HepG2 (cell line): ENCODE data around the gene GRK6. TPM values are rescaled to one million over a fixed set of nuclear protein-coding genes. Genes with fewer than 3 reads are reported as not detected.

Experiments used
- BHLHE40 ChIP-seq: IDR thresholded peaks from 2 replicates; pipeline ENCODE4 v1.6.1; 2011; ENCODE audit warnings: low read length, improper control_type of control experiment
- DNMT1 ChIP-seq: sonication (generic); formaldehyde crosslinking; IDR thresholded peaks from 2 replicates; pipeline ENCODE4 v1.5.1; 2020; ENCODE audit warnings: mild to moderate bottlenecking, missing genetic modification reagents
- ELF3 ChIP-seq: IDR thresholded peaks from 2 replicates; pipeline ENCODE4 v1.6.1; 2016; ENCODE audit warnings: missing genetic modification reagents, missing compliant biosample characterization
- EZH2 ChIP-seq: conservative IDR thresholded peaks from 2 replicates; pipeline ENCODE4 v1.6.1; 2012; ENCODE audit warnings: mild to moderate bottlenecking, low read depth, low read length, moderate library complexity
- GABPB1 ChIP-seq: IDR thresholded peaks from 2 replicates; pipeline ENCODE4 v1.6.1; 2016; ENCODE audit warnings: mild to moderate bottlenecking, missing genetic modification reagents, moderate library complexity, missing compliant biosample characterization
- KDM1A ChIP-seq: IDR thresholded peaks from 2 replicates; pipeline ENCODE4 v1.6.1; 2016; ENCODE audit warnings: missing compliant biosample characterization
- KLF13 ChIP-seq: sonication (generic); formaldehyde crosslinking; IDR thresholded peaks from 2 replicates; pipeline ENCODE4 v1.4.0; 2020; ENCODE audit warnings: mild to moderate bottlenecking, missing genetic modification reagents
- KMT2B ChIP-seq: IDR thresholded peaks from 2 replicates; pipeline ENCODE4 v1.6.1; 2016; ENCODE audit warnings: missing genetic modification reagents, missing compliant biosample characterization
- NFIB ChIP-seq: sonication (generic); formaldehyde crosslinking; IDR thresholded peaks from 2 replicates; pipeline ENCODE4 v1.9.0; 2021; ENCODE audit warnings: missing genetic modification reagents, mild to moderate bottlenecking, borderline replicate concordance
- NFYC ChIP-seq: IDR thresholded peaks from 2 replicates; pipeline ENCODE4 v1.6.1; 2016; ENCODE audit warnings: missing genetic modification reagents, missing compliant biosample characterization
- RBFOX2 ChIP-seq: fragments of 200-400 bp; formaldehyde crosslinking; IDR thresholded peaks from 2 replicates; pipeline ENCODE4 v1.6.1; 2017; ENCODE audit warnings: low read depth, mild to moderate bottlenecking, low read length
- RFXAP ChIP-seq: sonication (generic); formaldehyde crosslinking; IDR thresholded peaks from 2 replicates; pipeline ENCODE4 v1.4.0; 2020; ENCODE audit warnings: missing genetic modification reagents, borderline replicate concordance
- SALL2 ChIP-seq: sonication (generic); formaldehyde crosslinking; IDR thresholded peaks from 2 replicates; pipeline ENCODE4 v1.8.1; 2023; ENCODE audit warnings: mild to moderate bottlenecking, missing genetic modification reagents, inconsistent platforms
- SP140L ChIP-seq: sonication (generic); formaldehyde crosslinking; IDR thresholded peaks from 2 replicates; pipeline ENCODE4 v1.4.0; 2020; ENCODE audit warnings: missing genetic modification reagents, borderline replicate concordance
- TCF7L2 ChIP-seq: IDR thresholded peaks from 2 replicates; pipeline ENCODE4 v1.6.1; 2011; ENCODE audit warnings: mild to moderate bottlenecking, low read depth, low read length, moderate library complexity
- ZBTB21 ChIP-seq: sonication (generic); formaldehyde crosslinking; IDR thresholded peaks from 2 replicates; pipeline ENCODE4 v1.4.0; 2020; ENCODE audit warnings: missing genetic modification reagents
- ZFP36 ChIP-seq: fragments of 150-350 bp; IDR thresholded peaks from 2 replicates; pipeline ENCODE4 v1.6.1; 2018; ENCODE audit warnings: borderline replicate concordance, low read length, low read depth; ENCODE audit not compliant: partially characterized antibody
- ZFP36L2 ChIP-seq: sonication (generic); formaldehyde crosslinking; IDR thresholded peaks from 2 replicates; pipeline ENCODE4 v1.4.0; 2020; ENCODE audit warnings: missing genetic modification reagents
- ZNF451 ChIP-seq: sonication (generic); formaldehyde crosslinking; IDR thresholded peaks from 2 replicates; pipeline ENCODE4 v1.5.0; 2020; ENCODE audit warnings: mild to moderate bottlenecking, missing genetic modification reagents
- ZNF513 ChIP-seq: sonication (generic); formaldehyde crosslinking; conservative IDR thresholded peaks from 2 replicates; pipeline ENCODE4 v1.5.0; 2020; ENCODE audit warnings: missing genetic modification reagents
- ZNF572 ChIP-seq: sonication (generic); formaldehyde crosslinking; IDR thresholded peaks from 2 replicates; pipeline ENCODE4 v1.5.1; 2020; ENCODE audit warnings: mild to moderate bottlenecking, missing genetic modification reagents
- ZZZ3 ChIP-seq: sonication (generic); formaldehyde crosslinking; IDR thresholded peaks from 2 replicates; pipeline ENCODE4 v1.4.0; 2020; ENCODE audit warnings: missing genetic modification reagents, mild to moderate bottlenecking, borderline replicate concordance
- polyA plus RNA-seq, 8 experiments: library from polyadenylated mRNA; depleted of rRNA in 3 of 8; stranded (reverse) in 7 of 8; unstranded in 1 of 8; fragments of >200 nt; fragmentation: Illumina TruSeq in 4 of 8; extraction: Trizol in 4 of 8; gene quantifications; 2 replicates each; pipeline versions ENCODE4 v1.2.1 to v1.2.3, GENCODE V29; 2011 to 2016; ENCODE audit warnings: low read depth in 4 of 8, missing spikeins in 1 of 8, mixed read lengths in 1 of 8; ENCODE audit not compliant: insufficient read depth in 1 of 8
- total RNA-seq, 5 experiments: library from RNA; depleted of rRNA; stranded (reverse); fragments of >200 nt; fragmentation: Illumina TruSeq; extraction: Trizol; gene quantifications; 2 replicates each; pipeline ENCODE4 v1.2.3, GENCODE V29; 2016; ENCODE audit warnings: low read depth in 1 of 5
- TF ChIP-seq, protein P1 (sequence below): sonication (generic); formaldehyde crosslinking; IDR thresholded peaks from 2 replicates; pipeline ENCODE4 v1.4.0; 2020; ENCODE audit warnings: mild to moderate bottlenecking, missing genetic modification reagents, borderline replicate concordance

GRK6 gene
- total and polyA plus RNA-seq, 2 of the 13 experiments (the other 11 are each of a cell fraction or from before 2014, with no cell fraction given), result 13.2 to 19.9 TPM

DNA sequence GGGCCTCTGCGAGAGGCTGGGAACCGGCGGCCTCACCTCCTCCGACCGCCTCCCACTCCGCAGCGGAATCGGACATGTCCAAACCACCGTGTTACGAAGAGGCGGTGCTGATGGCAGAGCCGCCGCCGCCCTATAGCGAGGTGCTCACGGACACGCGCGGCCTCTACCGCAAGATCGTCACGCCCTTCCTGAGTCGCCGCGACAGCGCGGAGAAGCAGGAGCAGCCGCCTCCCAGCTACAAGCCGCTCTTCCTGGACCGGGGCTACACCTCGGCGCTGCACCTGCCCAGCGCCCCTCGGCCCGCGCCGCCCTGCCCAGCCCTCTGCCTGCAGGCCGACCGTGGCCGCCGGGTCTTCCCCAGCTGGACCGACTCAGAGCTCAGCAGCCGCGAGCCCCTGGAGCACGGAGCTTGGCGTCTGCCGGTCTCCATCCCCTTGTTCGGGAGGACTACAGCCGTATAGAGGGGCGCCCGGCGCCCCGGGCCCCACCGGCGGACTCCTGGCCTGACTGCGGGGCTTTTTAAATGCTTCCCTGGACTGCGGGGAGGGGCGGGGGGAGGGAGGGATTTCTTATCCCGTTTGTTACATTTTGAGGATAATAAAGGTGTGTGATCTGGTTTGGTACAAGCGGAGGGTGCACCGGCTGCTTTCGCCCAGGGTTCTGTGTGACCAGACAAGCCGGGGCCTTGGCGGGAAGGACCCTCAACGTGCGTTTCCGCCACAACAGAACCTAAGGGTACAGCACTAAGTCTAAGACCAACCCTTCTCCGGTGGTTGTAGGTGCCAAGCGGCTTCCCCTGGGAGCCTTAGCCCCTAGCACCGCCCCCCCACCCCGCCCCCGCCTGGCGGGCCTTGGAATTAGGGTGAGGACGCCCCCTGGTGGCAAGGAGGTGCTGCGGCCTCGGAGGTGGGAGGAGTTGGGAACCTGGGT is 29.4 kb downstream of the GRK6 start (continued):
- TF ChIP-seq ZNF513 (CRISPR knock-in tag) (no peak), KMT2B (no peak; the same call in 1 of the 2 replicates), BHLHE40 (no peak), KLF13 (CRISPR knock-in tag) (no peak), DNMT1 (CRISPR knock-in tag) (no peak), SP140L (CRISPR knock-in tag) (no peak), TCF7L2 (no peak), ZBTB21 (CRISPR knock-in tag) (no peak), EZH2 (no peak), ZNF572 (no peak), RFXAP (CRISPR knock-in tag) (no peak), ZZZ3 (no peak), NFIB (CRISPR knock-in tag) (no peak), ZNF451 (CRISPR knock-in tag) (0 out of 2 replicates have a peak, but pooled peaks have one; percentile 44), KDM1A (CRISPR knock-in tag) (no peak), SALL2 (CRISPR knock-in tag) (no peak), GABPB1 (CRISPR knock-in tag) (peak; percentile 49), ELF3 (CRISPR knock-in tag) (no peak), RBFOX2 (peak; percentile 49), ZFP36L2 (CRISPR knock-in tag) (no peak), NFYC (CRISPR knock-in tag) (no peak), ZFP36 (no peak)
- TF ChIP-seq, protein P1, sequence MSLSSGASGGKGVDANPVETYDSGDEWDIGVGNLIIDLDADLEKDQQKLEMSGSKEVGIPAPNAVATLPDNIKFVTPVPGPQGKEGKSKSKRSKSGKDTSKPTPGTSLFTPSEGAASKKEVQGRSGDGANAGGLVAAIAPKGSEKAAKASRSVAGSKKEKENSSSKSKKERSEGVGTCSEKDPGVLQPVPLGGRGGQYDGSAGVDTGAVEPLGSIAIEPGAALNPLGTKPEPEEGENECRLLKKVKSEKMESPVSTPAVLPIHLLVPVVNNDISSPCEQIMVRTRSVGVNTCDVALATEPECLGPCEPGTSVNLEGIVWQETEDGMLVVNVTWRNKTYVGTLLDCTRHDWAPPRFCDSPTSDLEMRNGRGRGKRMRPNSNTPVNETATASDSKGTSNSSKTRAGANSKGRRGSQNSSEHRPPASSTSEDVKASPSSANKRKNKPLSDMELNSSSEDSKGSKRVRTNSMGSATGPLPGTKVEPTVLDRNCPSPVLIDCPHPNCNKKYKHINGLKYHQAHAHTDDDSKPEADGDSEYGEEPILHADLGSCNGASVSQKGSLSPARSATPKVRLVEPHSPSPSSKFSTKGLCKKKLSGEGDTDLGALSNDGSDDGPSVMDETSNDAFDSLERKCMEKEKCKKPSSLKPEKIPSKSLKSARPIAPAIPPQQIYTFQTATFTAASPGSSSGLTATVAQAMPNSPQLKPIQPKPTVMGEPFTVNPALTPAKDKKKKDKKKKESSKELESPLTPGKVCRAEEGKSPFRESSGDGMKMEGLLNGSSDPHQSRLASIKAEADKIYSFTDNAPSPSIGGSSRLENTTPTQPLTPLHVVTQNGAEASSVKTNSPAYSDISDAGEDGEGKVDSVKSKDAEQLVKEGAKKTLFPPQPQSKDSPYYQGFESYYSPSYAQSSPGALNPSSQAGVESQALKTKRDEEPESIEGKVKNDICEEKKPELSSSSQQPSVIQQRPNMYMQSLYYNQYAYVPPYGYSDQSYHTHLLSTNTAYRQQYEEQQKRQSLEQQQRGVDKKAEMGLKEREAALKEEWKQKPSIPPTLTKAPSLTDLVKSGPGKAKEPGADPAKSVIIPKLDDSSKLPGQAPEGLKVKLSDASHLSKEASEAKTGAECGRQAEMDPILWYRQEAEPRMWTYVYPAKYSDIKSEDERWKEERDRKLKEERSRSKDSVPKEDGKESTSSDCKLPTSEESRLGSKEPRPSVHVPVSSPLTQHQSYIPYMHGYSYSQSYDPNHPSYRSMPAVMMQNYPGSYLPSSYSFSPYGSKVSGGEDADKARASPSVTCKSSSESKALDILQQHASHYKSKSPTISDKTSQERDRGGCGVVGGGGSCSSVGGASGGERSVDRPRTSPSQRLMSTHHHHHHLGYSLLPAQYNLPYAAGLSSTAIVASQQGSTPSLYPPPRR, result no peak
